ENCODE data around the gene DGKI. TPM values are rescaled to one million over a fixed set of nuclear protein-coding genes. Genes with fewer than 3 reads are reported as not detected.
A peak's percentile ranks its signal among the peaks of the same experiment; 100 is the strongest.

DGKI gene
- total RNA-seq, 1 donor: 4.7 TPM

DNA sequence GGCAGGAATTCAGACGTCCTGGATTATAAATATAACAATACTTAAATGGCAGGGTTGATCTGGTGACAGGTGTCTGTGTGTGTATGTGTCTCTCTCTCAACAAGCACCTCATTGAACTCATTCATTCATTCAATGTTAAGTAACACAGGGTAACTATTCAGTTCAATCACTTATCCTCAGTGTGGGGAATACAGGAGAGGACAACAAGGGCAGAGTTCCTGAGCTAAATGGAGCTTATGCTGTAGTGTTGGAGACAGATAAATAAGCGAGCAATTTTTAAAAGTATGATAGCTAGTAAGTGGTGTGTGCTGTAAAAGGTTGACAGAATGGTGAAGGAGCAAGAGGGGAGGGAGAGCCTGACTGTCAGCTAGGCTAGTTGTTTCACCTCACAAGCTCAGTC lies 178.4 kb downstream of the DGKI start:
- no peak overlapping the region for H3K4me3 ChIP-seq (ENCODE audit: low read depth, low read length)
- TF ChIP-seq, protein P1, sequence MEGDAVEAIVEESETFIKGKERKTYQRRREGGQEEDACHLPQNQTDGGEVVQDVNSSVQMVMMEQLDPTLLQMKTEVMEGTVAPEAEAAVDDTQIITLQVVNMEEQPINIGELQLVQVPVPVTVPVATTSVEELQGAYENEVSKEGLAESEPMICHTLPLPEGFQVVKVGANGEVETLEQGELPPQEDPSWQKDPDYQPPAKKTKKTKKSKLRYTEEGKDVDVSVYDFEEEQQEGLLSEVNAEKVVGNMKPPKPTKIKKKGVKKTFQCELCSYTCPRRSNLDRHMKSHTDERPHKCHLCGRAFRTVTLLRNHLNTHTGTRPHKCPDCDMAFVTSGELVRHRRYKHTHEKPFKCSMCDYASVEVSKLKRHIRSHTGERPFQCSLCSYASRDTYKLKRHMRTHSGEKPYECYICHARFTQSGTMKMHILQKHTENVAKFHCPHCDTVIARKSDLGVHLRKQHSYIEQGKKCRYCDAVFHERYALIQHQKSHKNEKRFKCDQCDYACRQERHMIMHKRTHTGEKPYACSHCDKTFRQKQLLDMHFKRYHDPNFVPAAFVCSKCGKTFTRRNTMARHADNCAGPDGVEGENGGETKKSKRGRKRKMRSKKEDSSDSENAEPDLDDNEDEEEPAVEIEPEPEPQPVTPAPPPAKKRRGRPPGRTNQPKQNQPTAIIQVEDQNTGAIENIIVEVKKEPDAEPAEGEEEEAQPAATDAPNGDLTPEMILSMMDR (IDR thresholded peaks at IDR 0.05; ENCODE audit: insufficient read depth, low read length): no peak
- no peak for DNase-seq (ENCODE audit: low read depth)

DNA sequence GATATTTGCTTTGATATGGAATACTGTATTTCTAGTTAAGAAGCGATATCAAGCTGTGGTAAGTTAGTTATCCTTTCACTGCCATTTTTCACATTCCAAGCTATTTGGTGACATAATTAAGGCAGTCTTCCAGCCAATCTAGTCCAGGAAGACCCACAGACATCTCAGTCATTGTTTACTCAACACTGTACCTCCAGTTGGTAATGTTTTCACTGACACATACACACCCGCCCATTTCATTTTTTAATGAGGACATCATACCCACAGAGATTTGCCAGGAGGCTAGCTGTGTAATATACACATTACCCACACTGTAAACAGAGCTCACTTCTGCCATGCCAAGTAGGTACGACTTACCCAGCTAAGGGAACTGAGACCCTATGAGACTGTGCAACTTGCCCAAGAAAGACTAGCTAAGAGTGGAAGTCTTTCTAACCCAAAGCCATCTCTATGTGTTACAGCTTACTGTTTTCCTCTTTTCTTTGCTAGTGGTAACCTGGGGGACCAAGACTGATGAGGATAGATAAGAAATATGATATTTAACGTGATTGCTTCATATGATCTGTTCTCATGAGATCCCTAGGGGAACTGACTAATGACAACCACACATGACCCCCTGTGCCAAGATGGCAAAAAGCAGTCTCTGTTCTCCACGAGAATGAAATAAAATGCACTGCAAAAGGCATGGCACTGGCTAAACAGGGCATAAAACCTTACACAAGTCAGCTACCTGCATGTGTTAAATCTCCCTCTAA lies 179.0 kb downstream of the DGKI start:
- no peak overlapping the region for H3K4me3 ChIP-seq (ENCODE audit: low read depth, low read length)
- TF ChIP-seq, protein P1 (IDR thresholded peaks at IDR 0.05; ENCODE audit: insufficient read depth, low read length): no peak
- peak; percentile 81 for DNase-seq (ENCODE audit: low read depth)

DNA sequence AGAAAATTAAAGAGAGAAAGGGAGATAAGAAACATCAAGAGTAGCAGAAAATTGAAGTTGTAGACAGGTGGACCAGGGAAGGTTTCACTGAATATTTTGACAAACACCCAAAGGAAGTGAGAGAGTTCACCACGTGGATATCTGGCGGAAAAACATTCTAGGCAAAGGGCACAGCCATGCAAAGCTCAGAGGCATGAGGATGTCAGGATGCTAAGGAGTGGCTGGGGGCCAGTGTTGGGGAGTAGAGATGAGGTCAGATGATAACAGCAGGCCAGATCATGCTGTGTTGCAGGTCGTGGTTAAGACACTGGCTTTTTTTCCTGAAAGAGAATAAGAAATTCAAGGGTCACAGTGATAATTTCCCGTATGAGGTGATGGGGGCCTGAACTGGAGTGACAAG lies 181.9 kb downstream of the DGKI start:
- TF ChIP-seq, protein P1 (IDR thresholded peaks at IDR 0.05; ENCODE audit: insufficient read depth, low read length): no peak
- no peak overlapping the region for H3K4me3 ChIP-seq (ENCODE audit: low read depth, low read length)
- DNase-seq (ENCODE audit: low read depth): no peak

DNA sequence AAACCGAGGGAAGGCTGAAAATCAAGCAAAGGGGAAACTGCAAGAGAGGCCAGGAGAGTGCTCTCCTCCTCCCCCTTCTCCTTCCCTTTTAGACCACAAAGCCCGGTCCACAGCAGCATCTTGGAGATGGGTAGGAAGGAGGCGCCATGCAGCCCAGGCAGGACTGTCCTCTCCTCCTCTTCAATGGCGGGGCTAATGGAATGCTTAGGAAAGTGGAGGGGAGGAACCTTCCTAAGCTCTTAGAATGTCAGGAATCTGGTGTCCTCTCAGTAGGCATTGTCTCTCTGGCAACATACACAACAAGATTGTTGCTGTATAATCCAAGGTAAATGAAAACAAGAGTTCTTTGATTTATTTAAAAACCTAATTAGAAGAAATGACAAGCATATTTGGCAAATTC lies 185.1 kb downstream of the DGKI start:
- TF ChIP-seq, protein P1 (IDR thresholded peaks at IDR 0.05; ENCODE audit: insufficient read depth, low read length): no peak
- no peak overlapping the region for H3K4me3 ChIP-seq (ENCODE audit: low read depth, low read length)
- no peak for DNase-seq (ENCODE audit: low read depth)

DNA sequence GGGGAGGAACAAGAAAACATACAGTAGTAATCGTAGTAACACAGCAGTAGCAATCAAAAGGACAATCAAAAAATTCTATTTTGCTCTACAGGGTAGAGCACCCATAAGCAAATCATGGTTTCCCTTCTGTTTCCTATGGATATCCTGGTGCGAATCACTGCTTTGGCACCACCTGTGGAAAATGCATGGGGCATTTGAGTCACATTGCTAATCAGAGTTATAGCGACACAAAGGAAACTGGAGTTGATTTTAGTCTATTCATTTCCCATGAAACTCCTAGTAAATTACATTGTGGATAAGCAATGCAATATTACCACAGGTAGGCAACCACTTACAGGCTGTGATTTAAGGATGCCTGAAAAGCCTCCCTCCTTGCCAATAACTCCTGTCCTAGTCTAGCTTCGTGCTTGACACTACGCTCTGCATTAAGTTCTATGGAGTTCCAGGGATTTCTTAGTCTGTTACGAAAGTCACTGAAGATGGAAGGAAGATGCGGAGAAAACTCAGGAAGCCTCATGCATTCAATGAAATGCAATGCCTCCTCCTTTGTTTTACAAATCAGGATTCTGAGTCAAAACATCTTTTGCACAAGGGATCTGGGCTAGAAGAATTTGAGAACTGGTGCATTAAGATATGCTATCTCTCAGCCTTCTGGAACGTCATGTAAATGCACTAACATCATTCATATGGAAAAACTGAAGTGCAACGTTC lies 188.4 kb downstream of the DGKI start:
- no peak for DNase-seq (ENCODE audit: low read depth)
- TF ChIP-seq, protein P1 (IDR thresholded peaks at IDR 0.05; ENCODE audit: insufficient read depth, low read length): no peak

DNA sequence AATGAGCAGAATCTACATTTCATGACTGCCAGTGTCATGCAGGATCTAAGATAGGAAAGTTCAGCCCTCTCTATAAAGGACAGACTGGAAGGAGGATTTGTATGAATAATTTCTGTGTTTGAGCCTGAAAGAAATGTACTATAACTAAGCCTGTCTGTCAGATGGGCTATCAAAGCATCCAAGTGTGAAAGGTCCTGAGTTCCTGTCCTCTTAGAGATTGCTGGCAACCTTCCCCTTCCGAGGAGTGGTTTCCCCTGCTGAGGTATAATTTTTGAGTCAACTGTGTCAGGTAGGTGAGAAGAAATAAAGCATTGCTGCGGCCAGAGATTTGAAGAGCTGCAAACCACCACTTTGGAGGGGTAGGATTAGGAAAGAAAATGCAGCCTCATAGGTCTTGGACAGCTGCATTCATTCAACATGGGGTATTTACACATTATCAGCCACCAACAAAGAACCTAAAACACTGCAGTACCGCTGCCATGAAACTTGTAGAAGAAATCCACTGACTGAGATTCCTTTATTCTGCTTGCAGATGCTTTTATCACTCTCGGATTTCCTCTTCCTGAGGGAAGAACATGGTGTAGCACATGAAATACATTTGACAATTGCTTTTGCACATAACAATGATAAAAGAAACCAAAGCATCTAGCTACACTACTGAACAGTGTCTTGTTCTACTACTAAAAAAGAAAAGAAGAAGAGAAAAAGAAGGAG lies 189.1 kb downstream of the DGKI start:
- TF ChIP-seq, protein P1 (IDR thresholded peaks at IDR 0.05; ENCODE audit: insufficient read depth, low read length): no peak
- no peak overlapping the region for H3K4me3 ChIP-seq (ENCODE audit: low read depth, low read length)
- DNase-seq (ENCODE audit: low read depth): no peak

More for the DNA sequence above, 188.4 kb downstream of the DGKI start:
- no peak overlapping the region for H3K4me3 ChIP-seq (ENCODE audit: low read depth, low read length)

Measured in fibroblast of the aortic adventitia (primary cell).